Osteocyte (in vitro differentiated cells): ENCODE data around the gene PPP2R2D. TPM values are rescaled to one million over a fixed set of nuclear protein-coding genes. Genes with fewer than 3 reads are reported as not detected.
A peak's percentile ranks its signal among the peaks of the same experiment; 100 is the strongest.

ENCODE experiments used
- DNase-seq: peaks from one replicate; pipeline ENCODE4 v3.0.0; 2021; ENCODE audit warnings: mixed read lengths; ENCODE audit not compliant: unreplicated experiment; ENCODE audit errors: extremely low spot score
- H3K27ac Mint-ChIP-seq: one replicate; pipeline ENCODE4 v1.8.0; 2021; ENCODE audit warnings: mild to moderate bottlenecking, mixed read lengths; ENCODE audit not compliant: unreplicated experiment
- H3K27me3 Mint-ChIP-seq: one replicate; pipeline ENCODE4 v1.8.0; 2021; ENCODE audit warnings: mixed read lengths; ENCODE audit not compliant: unreplicated experiment
- H3K36me3 Mint-ChIP-seq: one replicate; pipeline ENCODE4 v1.8.0; 2021; ENCODE audit warnings: mixed read lengths; ENCODE audit not compliant: unreplicated experiment
- H3K4me1 Mint-ChIP-seq: one replicate; pipeline ENCODE4 v1.8.0; 2021; ENCODE audit warnings: mixed read lengths; ENCODE audit not compliant: unreplicated experiment
- H3K4me3 Mint-ChIP-seq: one replicate; pipeline ENCODE4 v1.8.0; 2021; ENCODE audit warnings: mild to moderate bottlenecking, moderate library complexity, mixed read lengths; ENCODE audit not compliant: unreplicated experiment
- H3K9me3 Mint-ChIP-seq: one replicate; pipeline ENCODE4 v1.8.0; 2021; ENCODE audit warnings: mixed read lengths; ENCODE audit not compliant: unreplicated experiment
- total RNA-seq: library from RNA; stranded (reverse); gene quantifications from 2 replicates; pipeline ENCODE4 v1.2.1, GENCODE V29; 2021
- TF ChIP-seq, protein P1 (sequence below): fragments of 200-600 bp; sonication (generic); IDR thresholded peaks from 2 replicates; pipeline ENCODE4 v1.5.0; 2021; ENCODE audit warnings: antibody characterized with exemption, mild to moderate bottlenecking, moderate library complexity

PPP2R2D gene
- total RNA-seq, 1 donor from 2014 or later, result 28.9 TPM

DNA sequence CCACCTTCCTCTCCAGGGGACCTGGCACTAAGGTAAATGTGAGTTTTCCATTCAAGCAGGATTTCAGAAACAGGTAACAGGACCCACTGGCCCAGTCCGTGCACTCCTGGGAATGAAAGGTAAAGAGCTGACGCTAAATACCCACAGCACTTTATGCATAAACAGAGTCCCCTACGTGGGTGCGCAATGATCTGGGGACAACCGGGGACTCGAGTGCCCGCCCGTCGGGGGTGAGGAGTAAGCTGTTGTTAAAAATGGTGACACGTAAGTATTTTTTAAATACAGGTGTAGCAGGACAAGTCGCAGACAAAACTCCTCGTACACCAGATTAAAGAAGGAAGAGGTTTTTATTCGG, 47.2 kb upstream of the PPP2R2D start:
- Mint-ChIP-seq H3K9me3 (peaks cover 6% of the 10 kb centered on the region), H3K4me1 (no peaks in the 10 kb centered on the region), H3K4me3 (no peak overlapping the region), H3K27ac (no peak overlapping the region), H3K27me3 (no peaks in the 10 kb centered on the region), H3K36me3 (no peaks in the 10 kb centered on the region)
- TF ChIP-seq, protein P1, sequence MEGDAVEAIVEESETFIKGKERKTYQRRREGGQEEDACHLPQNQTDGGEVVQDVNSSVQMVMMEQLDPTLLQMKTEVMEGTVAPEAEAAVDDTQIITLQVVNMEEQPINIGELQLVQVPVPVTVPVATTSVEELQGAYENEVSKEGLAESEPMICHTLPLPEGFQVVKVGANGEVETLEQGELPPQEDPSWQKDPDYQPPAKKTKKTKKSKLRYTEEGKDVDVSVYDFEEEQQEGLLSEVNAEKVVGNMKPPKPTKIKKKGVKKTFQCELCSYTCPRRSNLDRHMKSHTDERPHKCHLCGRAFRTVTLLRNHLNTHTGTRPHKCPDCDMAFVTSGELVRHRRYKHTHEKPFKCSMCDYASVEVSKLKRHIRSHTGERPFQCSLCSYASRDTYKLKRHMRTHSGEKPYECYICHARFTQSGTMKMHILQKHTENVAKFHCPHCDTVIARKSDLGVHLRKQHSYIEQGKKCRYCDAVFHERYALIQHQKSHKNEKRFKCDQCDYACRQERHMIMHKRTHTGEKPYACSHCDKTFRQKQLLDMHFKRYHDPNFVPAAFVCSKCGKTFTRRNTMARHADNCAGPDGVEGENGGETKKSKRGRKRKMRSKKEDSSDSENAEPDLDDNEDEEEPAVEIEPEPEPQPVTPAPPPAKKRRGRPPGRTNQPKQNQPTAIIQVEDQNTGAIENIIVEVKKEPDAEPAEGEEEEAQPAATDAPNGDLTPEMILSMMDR, result no peak
- DNase-seq, result no peak

DNA sequence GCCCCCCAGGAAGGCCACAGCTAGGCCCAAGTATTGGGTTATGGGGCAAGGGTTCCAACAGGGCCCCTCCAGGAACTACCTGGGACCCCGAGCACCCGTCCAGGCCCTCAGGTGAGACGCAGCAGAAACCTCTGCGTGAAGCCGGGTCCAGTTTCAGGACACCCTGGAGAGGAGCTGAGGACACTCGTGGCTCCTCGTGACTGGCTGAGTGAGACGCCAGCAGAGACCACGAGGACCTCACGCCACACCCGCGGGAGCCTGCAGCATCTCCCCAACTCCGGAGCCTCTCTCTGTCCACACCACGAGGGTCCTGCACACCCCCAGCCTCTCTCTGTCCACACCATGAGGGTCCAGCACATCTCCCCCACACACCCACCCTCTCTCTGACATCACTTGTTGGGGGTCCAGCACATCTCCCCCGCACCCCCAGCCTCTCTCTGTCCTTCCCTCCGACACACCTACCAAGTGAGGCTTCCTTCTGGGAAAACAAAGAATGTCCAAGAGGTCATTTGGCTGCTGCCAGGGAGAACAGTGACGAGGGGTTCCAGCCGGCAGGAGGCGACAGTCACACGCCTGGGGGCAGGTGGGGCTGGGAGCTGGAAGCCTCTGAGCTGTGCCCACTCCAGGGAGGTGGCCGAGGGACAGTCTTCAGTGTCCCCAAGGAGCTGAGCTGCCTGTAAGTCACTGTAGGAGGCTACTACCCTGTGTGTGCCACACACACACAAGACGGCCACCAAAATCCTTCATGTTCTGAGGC, 46.1 kb upstream of the PPP2R2D start:
- Mint-ChIP-seq H3K27me3 (no peaks in the 10 kb centered on the region), H3K9me3 (peaks cover 6% of the 10 kb centered on the region), H3K36me3 (no peaks in the 10 kb centered on the region), H3K4me3 (no peak overlapping the region), H3K4me1 (no peaks in the 10 kb centered on the region), H3K27ac (no peak overlapping the region)
- TF ChIP-seq, protein P1, result no peak
- peak; percentile 70 for DNase-seq

DNA sequence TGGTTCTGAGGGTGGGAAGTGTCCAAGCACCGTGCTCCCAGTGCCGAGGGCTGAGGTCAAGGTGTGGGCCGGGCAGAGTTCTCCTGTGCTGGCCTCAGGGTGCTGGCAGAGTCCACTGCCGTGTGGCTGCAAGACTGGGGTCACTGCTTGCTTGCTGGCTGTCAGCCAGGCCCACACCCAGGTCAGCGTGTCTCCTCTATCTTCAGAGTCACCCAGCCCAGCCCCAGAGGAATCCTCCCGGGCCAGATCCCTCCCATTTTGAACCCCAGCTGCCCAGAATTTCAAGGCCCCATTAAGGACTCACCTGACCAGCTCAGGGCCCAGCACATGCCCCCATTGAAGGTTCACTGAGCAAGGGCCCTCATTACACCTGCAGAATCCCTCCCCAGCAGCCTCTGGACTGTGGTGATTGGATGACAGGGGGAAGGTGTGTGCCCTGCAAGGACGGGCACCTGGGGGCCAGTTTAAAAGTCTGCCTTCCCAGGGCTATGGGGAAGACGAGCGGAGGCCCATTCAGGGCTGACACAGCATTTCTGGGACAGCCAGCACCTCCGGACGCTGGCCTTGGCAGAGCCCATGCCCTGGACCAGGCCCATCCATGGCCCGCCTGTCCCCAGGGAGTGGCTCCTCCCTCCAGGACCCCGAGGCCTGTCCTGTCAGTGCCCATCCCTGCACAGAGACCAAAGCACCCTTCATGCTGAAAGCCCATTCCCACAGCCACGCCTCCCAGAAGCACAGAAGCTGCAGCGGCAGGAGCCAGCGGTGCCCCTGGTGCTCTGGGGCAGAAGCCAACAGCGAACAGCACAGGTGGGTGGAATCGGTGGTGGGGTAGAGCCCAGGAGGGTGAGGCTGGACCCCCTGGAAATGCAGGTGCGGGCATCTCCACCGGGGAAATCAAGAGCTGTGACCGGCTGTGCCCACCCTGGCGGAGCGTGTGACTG, 45.1 kb upstream of the PPP2R2D start:
- no peak for DNase-seq
- H3K4me3 Mint-ChIP-seq, result no peak overlapping the region
- H3K27ac Mint-ChIP-seq, result no peak overlapping the region
- H3K4me1 Mint-ChIP-seq, result no peaks in the 10 kb centered on the region
- TF ChIP-seq, protein P1, result no peak
- H3K9me3 Mint-ChIP-seq, result peaks cover 6% of the 10 kb centered on the region
- no peaks in the 10 kb centered on the region for H3K36me3 Mint-ChIP-seq
- H3K27me3 Mint-ChIP-seq, result peaks cover under 1% of the 10 kb centered on the region

DNA sequence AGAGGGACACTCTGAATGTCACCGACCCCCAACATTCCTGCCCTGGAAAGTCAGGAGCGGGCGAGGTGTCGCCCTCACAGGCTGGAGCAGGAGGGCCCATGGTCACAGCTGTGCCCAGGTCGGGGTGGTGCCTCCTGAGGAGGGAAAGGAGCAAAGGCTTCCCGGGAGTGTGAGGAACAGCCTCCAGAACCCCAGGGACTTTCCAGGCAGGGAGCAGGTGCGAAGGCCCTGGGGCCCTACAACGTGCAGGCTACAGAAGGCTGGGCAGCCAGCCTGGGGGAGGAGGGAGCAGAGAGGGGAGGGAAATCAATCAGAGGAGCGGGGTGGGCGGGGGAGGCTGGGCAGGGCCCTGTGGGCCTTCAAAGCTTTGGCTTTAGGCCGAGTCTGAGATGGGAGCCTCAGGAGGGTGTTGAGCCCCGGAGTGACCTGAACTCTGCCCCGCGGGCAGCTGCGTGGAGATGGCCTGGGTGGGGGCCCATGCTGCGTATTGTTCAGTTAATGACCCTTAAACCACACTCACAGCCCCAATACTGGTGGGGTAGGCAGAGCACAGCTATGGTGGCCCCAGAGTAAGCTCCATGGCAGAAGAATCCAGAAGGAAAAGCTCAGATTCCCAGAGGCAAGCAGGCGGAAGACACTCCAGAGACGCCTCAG, 44.2 kb upstream of the PPP2R2D start:
- TF ChIP-seq, protein P1, result no peak
- Mint-ChIP-seq H3K27me3 (peaks cover 5% of the 10 kb centered on the region), H3K27ac (no peak overlapping the region), H3K4me3 (no peak overlapping the region), H3K36me3 (no peaks in the 10 kb centered on the region), H3K9me3 (peaks cover 6% of the 10 kb centered on the region), H3K4me1 (no peaks in the 10 kb centered on the region)
- DNase-seq, result peak; percentile 75
